Activated CD8-positive, alpha-beta memory T cell treated with anti-CD3 and anti-CD28 coated beads for 36 hours (primary cell): ENCODE measurements around the gene SMIM17. TPM values are rescaled to one million over a fixed set of nuclear protein-coding genes. Genes with fewer than 3 reads are reported as not detected.

Experiments
- CTCF ChIA-PET: fragments of 350-600 bp; sonication (Branson Sonifier 250); formaldehyde crosslinking; loops from one replicate; lab custom pipeline; 2021; ENCODE audit warnings: antibody characterized with exemption; lab: Charles Lee
- POLR2A ChIA-PET: fragments of 350-600 bp; sonication (Branson Sonifier 250); formaldehyde crosslinking; loops from one replicate; lab custom pipeline; 2021; ENCODE audit warnings: antibody characterized with exemption; lab: Charles Lee
- total RNA-seq, 2 experiments: library from RNA; stranded (reverse); gene quantifications; one replicate each; pipeline ENCODE4 v1.2.3, GENCODE V29; 2021

The SMIM17 gene
- total RNA-seq, 2 experiments from 2014 or later: not detected

DNA sequence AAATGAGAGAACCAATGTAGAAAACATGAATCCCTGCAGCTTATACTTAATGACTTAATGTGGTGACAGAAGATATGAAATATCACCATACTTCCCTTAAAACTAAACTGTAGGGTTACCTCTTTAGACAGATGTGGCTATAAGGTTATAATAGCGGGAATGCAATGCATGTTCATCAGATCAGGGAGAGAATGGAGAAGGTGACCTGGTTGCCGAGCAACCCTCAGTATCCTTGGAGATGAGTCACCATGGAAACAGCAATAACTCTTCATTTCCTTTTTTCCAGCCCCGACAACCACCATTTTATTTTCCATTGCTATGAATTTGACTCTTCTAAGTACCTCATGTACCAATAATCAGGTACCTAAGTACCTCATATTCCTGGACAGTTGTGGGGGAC, 56.6 kb downstream of the SMIM17 start:
- POLR2A ChIA-PET: no interaction called here
- CTCF ChIA-PET: no interaction called here

DNA sequence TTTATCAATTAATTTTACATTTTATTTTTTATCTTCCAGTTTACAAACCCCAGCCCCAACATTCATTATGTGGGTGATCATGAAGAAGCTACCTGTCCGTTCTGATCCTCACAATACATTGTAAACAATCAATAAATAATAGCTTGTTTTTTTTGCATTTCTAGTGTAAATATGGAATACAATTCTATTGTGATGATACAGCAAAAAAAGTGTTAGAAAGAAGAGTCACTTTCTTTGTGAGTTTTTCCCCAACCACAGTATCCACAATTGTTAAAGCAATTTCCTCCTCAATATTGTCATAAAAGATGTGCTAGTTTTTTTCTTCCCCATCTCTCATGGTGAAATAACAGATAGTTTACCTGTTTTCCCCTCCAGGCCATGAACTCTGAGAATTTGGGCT, 58.9 kb downstream of the SMIM17 start:
- CTCF ChIA-PET: no interaction called here
- POLR2A ChIA-PET: no interaction called here

DNA sequence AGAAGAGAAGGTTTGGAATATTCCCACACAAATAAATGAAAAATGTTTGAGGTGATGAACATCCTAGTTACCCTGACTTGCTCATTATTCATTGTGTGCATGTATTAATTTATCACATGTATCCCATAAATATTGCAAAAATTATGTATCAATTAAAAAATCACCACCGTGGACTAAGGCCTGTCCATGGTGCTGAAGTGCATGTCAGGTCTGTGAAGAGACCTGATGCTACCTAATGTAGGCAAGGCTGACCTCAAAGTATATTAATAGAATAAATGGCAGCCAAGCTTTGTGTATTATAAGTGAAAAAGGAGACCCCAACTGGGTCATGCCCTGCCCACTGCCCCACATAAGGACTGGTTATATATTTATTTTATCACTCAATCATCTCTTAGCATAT, 63.0 kb downstream of the SMIM17 start:
- ChIA-PET CTCF (no interaction called here), POLR2A (no interaction called here)

Other genes with a start within 250 kb of the SMIM17 start
- gene ZNF582, start 249.6 kb upstream of the SMIM17 start, total RNA-seq: 1 to 10 TPM; 2.1 to 2.9 TPM
- gene ZNF583, start 238.8 kb upstream of the SMIM17 start, total RNA-seq: 1 to 10 TPM; 3.7 to 3.9 TPM
- under 1 TPM; 0.50 to 0.78 TPM for gene ZNF667, start 165.8 kb upstream of the SMIM17 start, total RNA-seq
- under 1 TPM; 0.40 to 0.78 TPM for gene ZNF471, start 135.3 kb upstream of the SMIM17 start, total RNA-seq
- 1 to 10 TPM; 2.5 to 2.9 TPM for gene ZFP28, start 104.2 kb upstream of the SMIM17 start, total RNA-seq
- gene ZNF470, start 75.7 kb upstream of the SMIM17 start, total RNA-seq: 1 to 10 TPM; 2.6 to 2.9 TPM
- 1 to 10 TPM; 6.7 to 6.9 TPM for gene ZNF71, start 47.9 kb upstream of the SMIM17 start, total RNA-seq
- 1 to 10 TPM; 3.0 to 4.2 TPM for gene ZNF835, start 28.6 kb downstream of the SMIM17 start, total RNA-seq
- gene PEG3, start 197.6 kb downstream of the SMIM17 start, total RNA-seq: not detected
- not detected for gene ZIM2, start 197.6 kb downstream of the SMIM17 start, total RNA-seq